Skeletal muscle satellite cell (primary cell): ENCODE results near the gene CATSPERB.

ENCODE experiments used
- H3K27me3 ChIP-seq: 2 replicates; pipeline ENCODE4 v1.7.0; 2013; ENCODE audit warnings: low read length; ENCODE audit not compliant: control insufficient read depth, insufficient read depth
- H3K36me3 ChIP-seq: 2 replicates; pipeline ENCODE4 v1.7.0; 2013; ENCODE audit warnings: mild to moderate bottlenecking, control low read depth, low read length; ENCODE audit not compliant: insufficient read depth
- H3K4me1 ChIP-seq: 2 replicates; pipeline ENCODE4 v1.7.0; 2013; ENCODE audit warnings: low read length; ENCODE audit not compliant: control insufficient read depth, insufficient read depth
- H3K4me2 ChIP-seq: 2 replicates; pipeline ENCODE4 v1.7.0; 2013; ENCODE audit warnings: mild to moderate bottlenecking, low read length
- H3K4me3 ChIP-seq: 2 replicates; pipeline ENCODE4 v1.7.0; 2013; ENCODE audit warnings: low read length
- H3K9ac ChIP-seq: 2 replicates; pipeline ENCODE4 v1.7.0; 2013; ENCODE audit warnings: mild to moderate bottlenecking, low read depth, low read length, moderate library complexity
- H3K9me3 ChIP-seq: replicated peaks from 2 replicates; pipeline ENCODE4 v1.7.0; 2013; ENCODE audit warnings: mild to moderate bottlenecking, control low read depth, low read length

Gene CATSPERB

GRCh38 chr14:91660790-91661189, 71.1 kb downstream of the CATSPERB start:
- no peaks in the 10 kb centered on the region for H3K36me3 ChIP-seq
- no peak overlapping the region for H3K4me3 ChIP-seq
- no peak overlapping the region for H3K4me2 ChIP-seq
- no peaks in the 10 kb centered on the region for H3K27me3 ChIP-seq
- H3K9ac ChIP-seq = no peak overlapping the region
- H3K4me1 ChIP-seq = no peaks in the 10 kb centered on the region
- no peaks in the 10 kb centered on the region for H3K9me3 ChIP-seq

GRCh38 chr14:91654836-91655235, 77.0 kb downstream of the CATSPERB start:
- H3K4me1 ChIP-seq = no peaks in the 10 kb centered on the region

GRCh38 chr14:91653451-91653850, 78.4 kb downstream of the CATSPERB start:
- peaks cover 8% of the 10 kb centered on the region for H3K27me3 ChIP-seq
- no peak overlapping the region for H3K9ac ChIP-seq
- no peak overlapping the region for H3K4me3 ChIP-seq
- no peaks in the 10 kb centered on the region for H3K36me3 ChIP-seq
- no peaks in the 10 kb centered on the region for H3K4me1 ChIP-seq
- no peak overlapping the region for H3K4me2 ChIP-seq
- H3K9me3 ChIP-seq = no peaks in the 10 kb centered on the region

More at GRCh38 chr14:91654836-91655235, 77.0 kb downstream of the CATSPERB start:
- H3K27me3 ChIP-seq = peaks cover 8% of the 10 kb centered on the region
- no peaks in the 10 kb centered on the region for H3K36me3 ChIP-seq
- no peak overlapping the region for H3K4me3 ChIP-seq
- H3K4me2 ChIP-seq = no peak overlapping the region
- H3K9ac ChIP-seq = no peak overlapping the region
- no peaks in the 10 kb centered on the region for H3K9me3 ChIP-seq

DNA sequence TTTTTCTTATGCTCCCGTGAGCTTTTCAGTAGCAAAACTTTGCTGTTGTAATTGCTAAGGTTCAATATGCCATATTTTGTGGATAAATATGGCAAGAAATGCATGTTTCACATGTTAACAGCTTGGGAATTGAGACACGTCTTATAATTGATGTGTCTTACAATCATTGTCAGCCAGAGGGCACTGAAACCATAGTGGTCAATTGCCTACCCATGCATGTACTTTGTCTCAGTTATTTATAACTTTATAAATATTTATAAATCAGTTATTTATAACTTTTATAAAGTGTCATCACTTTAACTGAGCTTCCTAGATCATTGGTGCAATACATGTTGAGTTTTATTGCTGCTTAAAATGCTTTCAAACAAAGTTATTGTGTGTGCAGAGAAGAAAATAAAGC, 82.0 kb downstream of the CATSPERB start:
- Histone ChIP-seq H3K4me1 (no peaks in the 10 kb centered on the region), H3K9ac (no peak overlapping the region), H3K4me3 (no peak overlapping the region), H3K27me3 (peaks cover under 1% of the 10 kb centered on the region), H3K36me3 (no peaks in the 10 kb centered on the region), H3K9me3 (no peaks in the 10 kb centered on the region), H3K4me2 (no peak overlapping the region)

DNA sequence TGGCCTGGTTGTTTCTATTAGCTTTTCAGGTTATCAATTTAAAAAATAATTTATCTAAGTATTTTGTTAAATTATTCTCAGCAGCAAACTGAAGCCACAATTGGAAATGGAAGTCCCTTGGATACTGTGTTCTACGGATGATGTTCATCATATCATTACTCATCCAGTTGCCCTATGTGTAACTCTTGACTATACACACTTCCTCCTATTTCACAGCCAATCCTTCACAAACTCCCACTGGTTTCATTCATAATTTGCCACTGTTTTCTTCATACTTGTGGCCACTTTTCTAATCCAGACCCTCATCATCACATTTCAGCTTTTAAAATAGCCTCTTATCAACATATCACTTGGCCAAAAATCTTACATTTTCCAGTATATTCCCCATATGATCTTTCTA, 84.0 kb downstream of the CATSPERB start:
- Histone ChIP-seq H3K27me3 (no peaks in the 10 kb centered on the region), H3K4me2 (no peak overlapping the region), H3K4me1 (no peaks in the 10 kb centered on the region), H3K36me3 (no peaks in the 10 kb centered on the region), H3K9me3 (no peaks in the 10 kb centered on the region), H3K4me3 (no peak overlapping the region), H3K9ac (no peak overlapping the region)

GRCh38 chr14:91636604-91637003, 95.3 kb downstream of the CATSPERB start:
- H3K9ac ChIP-seq = no peak overlapping the region
- no peak overlapping the region for H3K4me3 ChIP-seq
- no peaks in the 10 kb centered on the region for H3K9me3 ChIP-seq
- H3K4me2 ChIP-seq = no peak overlapping the region
- H3K36me3 ChIP-seq = no peaks in the 10 kb centered on the region
- no peaks in the 10 kb centered on the region for H3K4me1 ChIP-seq
- no peaks in the 10 kb centered on the region for H3K27me3 ChIP-seq

DNA sequence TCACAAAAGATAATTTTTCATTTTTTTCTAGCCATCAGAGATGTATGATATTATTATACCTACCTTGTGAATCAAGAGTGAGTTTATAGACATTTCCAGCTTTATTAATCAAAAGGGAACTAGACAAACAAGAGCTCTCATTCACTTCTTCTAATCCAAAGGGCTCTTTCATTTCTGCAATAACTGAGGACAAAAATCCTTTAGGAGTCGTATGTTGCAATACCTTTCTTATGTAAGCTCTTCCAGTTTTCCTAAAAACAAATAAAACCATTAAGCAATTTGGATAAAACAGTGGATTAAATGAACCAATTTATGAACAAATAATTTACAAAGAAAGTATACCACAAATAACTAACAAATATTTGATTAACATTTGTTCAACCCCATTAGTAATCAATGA, 107.1 kb downstream of the CATSPERB start:
- H3K36me3 ChIP-seq = no peaks in the 10 kb centered on the region
- no peaks in the 10 kb centered on the region for H3K27me3 ChIP-seq
- H3K4me2 ChIP-seq = no peak overlapping the region
- no peak overlapping the region for H3K9ac ChIP-seq
- no peaks in the 10 kb centered on the region for H3K9me3 ChIP-seq
- no peak overlapping the region for H3K4me3 ChIP-seq
- no peaks in the 10 kb centered on the region for H3K4me1 ChIP-seq

DNA sequence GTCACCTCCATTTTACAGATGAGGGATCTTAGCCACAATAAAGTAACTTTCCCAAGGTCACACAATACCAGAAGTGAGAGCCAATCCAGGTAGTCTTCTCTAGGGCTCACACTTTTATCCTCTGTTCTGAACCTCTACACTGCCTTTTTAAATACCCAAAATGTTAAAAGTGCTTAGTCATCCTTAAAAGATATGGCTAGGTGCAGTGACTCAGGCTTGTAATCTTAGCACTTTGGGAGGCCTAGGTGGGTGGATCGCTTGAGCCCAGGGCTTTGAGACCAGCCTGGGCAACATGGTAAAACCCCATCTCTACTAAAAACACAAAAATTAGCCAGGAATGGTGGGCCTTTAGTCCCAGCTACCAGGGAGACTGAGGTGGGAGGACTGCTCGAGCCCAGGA, 117.7 kb downstream of the CATSPERB start:
- Histone ChIP-seq H3K36me3 (no peaks in the 10 kb centered on the region), H3K4me1 (peaks cover 8% of the 10 kb centered on the region), H3K9me3 (no peaks in the 10 kb centered on the region)

GRCh38 chr14:91613459-91614112, 118.3 kb downstream of the CATSPERB start:
- Histone ChIP-seq H3K4me2 (no peak overlapping the region), H3K4me3 (no peak overlapping the region), H3K36me3 (no peaks in the 10 kb centered on the region), H3K9ac (no peak overlapping the region), H3K4me1 (peaks cover 8% of the 10 kb centered on the region), H3K27me3 (no peaks in the 10 kb centered on the region), H3K9me3 (no peaks in the 10 kb centered on the region)

More for the DNA sequence above, 117.7 kb downstream of the CATSPERB start:
- H3K4me2 ChIP-seq = no peak overlapping the region
- no peak overlapping the region for H3K4me3 ChIP-seq
- no peaks in the 10 kb centered on the region for H3K27me3 ChIP-seq
- no peak overlapping the region for H3K9ac ChIP-seq

GRCh38 chr14:91611528-91611927, 120.4 kb downstream of the CATSPERB start:
- Histone ChIP-seq H3K36me3 (no peaks in the 10 kb centered on the region), H3K4me1 (peaks cover 8% of the 10 kb centered on the region), H3K9ac (no peak overlapping the region), H3K27me3 (no peaks in the 10 kb centered on the region), H3K4me3 (no peak overlapping the region), H3K9me3 (no peaks in the 10 kb centered on the region), H3K4me2 (no peak overlapping the region)

DNA sequence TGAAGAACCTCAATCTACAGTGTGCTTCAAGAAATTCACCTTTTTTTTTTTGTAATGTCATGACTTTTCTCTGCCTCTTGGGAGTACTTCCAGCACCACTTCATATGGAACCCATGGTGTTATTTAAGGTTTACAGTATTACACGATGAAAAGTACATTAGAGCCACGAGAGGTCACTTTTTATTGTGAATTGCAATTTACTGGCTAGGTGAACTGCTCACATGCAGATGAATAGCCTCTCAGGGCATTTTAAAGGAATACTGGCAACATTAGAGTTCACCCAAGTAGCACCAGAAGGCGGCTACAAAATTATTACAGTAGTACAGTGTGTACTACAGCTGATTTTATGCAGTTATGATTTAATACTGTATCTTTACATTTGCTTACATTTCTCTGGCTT, 122.7 kb downstream of the CATSPERB start:
- Histone ChIP-seq H3K9ac (no peak overlapping the region), H3K9me3 (no peaks in the 10 kb centered on the region), H3K27me3 (no peaks in the 10 kb centered on the region), H3K4me1 (peaks cover 8% of the 10 kb centered on the region), H3K36me3 (no peaks in the 10 kb centered on the region), H3K4me3 (no peak overlapping the region), H3K4me2 (no peak overlapping the region)

- H3K9ac ChIP-seq = no peak overlapping the region
- no peaks in the 10 kb centered on the region for H3K9me3 ChIP-seq
- H3K36me3 ChIP-seq = no peaks in the 10 kb centered on the region
- peaks cover 4% of the 10 kb centered on the region for H3K4me1 ChIP-seq
- no peak overlapping the region for H3K4me2 ChIP-seq
- no peaks in the 10 kb centered on the region for H3K27me3 ChIP-seq
- H3K4me3 ChIP-seq = no peak overlapping the region
These were observed 124.4 kb downstream of the CATSPERB start for GRCh38 chr14:91607322-91608047.
